HFF-Myc (cell line): Measurements from ENCODE around the gene SLC30A5.
A peak's percentile ranks its signal among the peaks of the same experiment; 100 is the strongest.
"Not testable (repeated sequence)": the region's sequence is repeated elsewhere in the genome, so short reads cannot be mapped to it uniquely, and the experiment has no call there.

Experiments used
- DNase-seq: peaks from one replicate; pipeline ENCODE4 v3.0.0-alpha.2; 2011; ENCODE audit warnings: low read depth; ENCODE audit errors: extremely low read depth
- H3K4me3 ChIP-seq: replicated peaks from 2 replicates; pipeline ENCODE4 v1.5.1; 2011; ENCODE audit warnings: low read depth, mild to moderate bottlenecking, control low read depth, low read length
- CTCF ChIP-seq: IDR thresholded peaks from 2 replicates; pipeline ENCODE4 v1.5.1; 2012; ENCODE audit warnings: mild to moderate bottlenecking, low read depth, low read length, control low read depth; ENCODE audit errors: missing control alignments

The SLC30A5 gene

GRCh38 chr5:69093771-69094482, at the start of gene SLC30A5:
SLC30A5 (plus strand) TSS chr5:69094014; CDS start chr5:69094256, 242 bp downstream.
- H3K4me3 ChIP-seq: peak within 1 kb of the TSS; percentile 83
- peak; percentile 87 for TF ChIP-seq CTCF
- DNase-seq: peak; percentile 98

GRCh38 chr5:69045213-69045612, 48.6 kb upstream of the SLC30A5 start:
- H3K4me3 ChIP-seq: not testable (repeated sequence)

GRCh38 chr5:69046375-69046957, 47.3 kb upstream of the SLC30A5 start:
- H3K4me3 ChIP-seq: no peak overlapping the region
- no peak for TF ChIP-seq CTCF
- no peak for DNase-seq

More at GRCh38 chr5:69045213-69045612, 48.6 kb upstream of the SLC30A5 start:
- not testable (repeated sequence) for DNase-seq

GRCh38 chr5:69048230-69048629, 45.6 kb upstream of the SLC30A5 start:
- peak; percentile 29 for TF ChIP-seq CTCF
- H3K4me3 ChIP-seq: no peak overlapping the region

GRCh38 chr5:69049151-69049550, 44.7 kb upstream of the SLC30A5 start:
- no peak for DNase-seq
- no peak for TF ChIP-seq CTCF

More at GRCh38 chr5:69048230-69048629, 45.6 kb upstream of the SLC30A5 start:
- DNase-seq: no peak

GRCh38 chr5:69049796-69050195, 44.0 kb upstream of the SLC30A5 start:
- H3K4me3 ChIP-seq: no peak overlapping the region
- no peak for DNase-seq
- TF ChIP-seq CTCF: no peak

More at GRCh38 chr5:69049151-69049550, 44.7 kb upstream of the SLC30A5 start:
- no peak overlapping the region for H3K4me3 ChIP-seq

- no peak overlapping the region for H3K4me3 ChIP-seq
- no peak for DNase-seq
- no peak for TF ChIP-seq CTCF
These were observed 43.6 kb upstream of the SLC30A5 start for GRCh38 chr5:69050214-69050613.
